Upper lobe of right lung (tissue), 1 donor: ENCODE data around the gene KIF25. TPM values are rescaled to one million over a fixed set of nuclear protein-coding genes. Genes with fewer than 3 reads are reported as not detected.
A peak's percentile ranks its signal among the peaks of the same experiment; 100 is the strongest.

Source experiments
- ATAC-seq: fragments of 200-7000 bp; cut with Tn5 transposase; one replicate; pipeline ENCODE4 v1.9.1; 2020; ENCODE audit warnings: mild to moderate bottlenecking, moderate library complexity
- DNase-seq: peaks from one replicate; pipeline ENCODE4 v3.0.0-alpha.2; 2020
- H3K27ac ChIP-seq: fragments of 200-600 bp; one replicate; pipeline ENCODE4 v1.8.0; 2022
- H3K27me3 ChIP-seq: fragments of 200-600 bp; one replicate; pipeline ENCODE4 v1.8.0; 2022; ENCODE audit warnings: mild to moderate bottlenecking
- H3K36me3 ChIP-seq: fragments of 200-600 bp; one replicate; pipeline ENCODE4 v1.8.0; 2022
- H3K4me1 ChIP-seq: fragments of 200-600 bp; one replicate; pipeline ENCODE4 v1.8.0; 2022
- H3K4me3 ChIP-seq: fragments of 200-600 bp; one replicate; pipeline ENCODE4 v1.8.0; 2022; ENCODE audit warnings: mild to moderate bottlenecking
- H3K9me3 ChIP-seq: fragments of 200-600 bp; one replicate; pipeline ENCODE4 v1.8.0; 2022
- CTCF ChIP-seq: fragments of 200-600 bp; IDR thresholded peaks from one replicate; pipeline ENCODE4 v1.8.0; 2022; ENCODE audit warnings: antibody characterized with exemption
- intact Hi-C: fragments of 100-400 bp; cut with DNase I; formaldehyde crosslinking; loops from one replicate; pipeline ENCODE4 v1.11.0; 2022
- total RNA-seq: library from RNA; stranded (reverse); fragmentation: NEBNext Ultra II Directional; extraction: Animal tissue kit (Norgen Biotek cat#: 25700); gene quantifications from one replicate; pipeline ENCODE4 v1.2.1, GENCODE V29; 2021
- donor health status: DM: no; HTN: yes; CAD: no; lungs with severe emphysema.

Gene KIF25
- total RNA-seq, 1 donor from 2014 or later: 0.96 TPM

GRCh38 chr6:167952512-167952859, 45.0 kb upstream of the KIF25 start:
- Histone ChIP-seq H3K27ac (no peak overlapping the region), H3K36me3 (peaks cover 74% of the 10 kb centered on the region), H3K27me3 (no peaks in the 10 kb centered on the region), H3K9me3 (no peaks in the 10 kb centered on the region), H3K4me3 (no peak overlapping the region), H3K4me1 (no peaks in the 10 kb centered on the region)
- TF ChIP-seq CTCF: no peak
- intact Hi-C loops: no loop called here
- DNase-seq (no peak), ATAC-seq (no peak)

- no peak overlapping the region for H3K4me3 ChIP-seq
- TF ChIP-seq CTCF: no peak
- H3K36me3 ChIP-seq: peaks cover 67% of the 10 kb centered on the region
- DNase-seq (no peak), ATAC-seq (no peak)
- H3K9me3 ChIP-seq: no peaks in the 10 kb centered on the region
- H3K27ac ChIP-seq: no peak overlapping the region
- intact Hi-C loops: no loop called here
- no peaks in the 10 kb centered on the region for H3K27me3 ChIP-seq
- no peaks in the 10 kb centered on the region for H3K4me1 ChIP-seq
Observed at GRCh38 chr6:167953551-167953950, 43.9 kb upstream of the KIF25 start.

GRCh38 chr6:167954151-167954550, 43.3 kb upstream of the KIF25 start:
- DNase-seq: no peak
- no peak for TF ChIP-seq CTCF
- Histone ChIP-seq H3K27me3 (no peaks in the 10 kb centered on the region), H3K9me3 (no peaks in the 10 kb centered on the region), H3K27ac (no peak overlapping the region), H3K36me3 (peaks cover 61% of the 10 kb centered on the region), H3K4me1 (no peaks in the 10 kb centered on the region), H3K4me3 (no peak overlapping the region)
- no peak for ATAC-seq
- intact Hi-C loops: no loop called here

- H3K4me1 ChIP-seq: no peaks in the 10 kb centered on the region
- DNase-seq: no peak
- no peak for TF ChIP-seq CTCF
- ATAC-seq: no peak
- H3K9me3 ChIP-seq: no peaks in the 10 kb centered on the region
- peak overlapping the region; percentile 27 for H3K27ac ChIP-seq
- H3K36me3 ChIP-seq: peaks cover 38% of the 10 kb centered on the region
- no peaks in the 10 kb centered on the region for H3K27me3 ChIP-seq
- no peak overlapping the region for H3K4me3 ChIP-seq
- intact Hi-C loops: no loop called here
Observed at GRCh38 chr6:167956491-167956890, 41.0 kb upstream of the KIF25 start.

GRCh38 chr6:167956983-167957492, 40.4 kb upstream of the KIF25 start:
- TF ChIP-seq CTCF: no peak
- Histone ChIP-seq H3K4me3 (no peak overlapping the region), H3K27me3 (no peaks in the 10 kb centered on the region), H3K4me1 (no peaks in the 10 kb centered on the region), H3K9me3 (no peaks in the 10 kb centered on the region), H3K27ac (peak overlapping the region; percentile 27), H3K36me3 (peaks cover 33% of the 10 kb centered on the region)
- intact Hi-C loops: no loop called here
- DNase-seq (no peak), ATAC-seq (peak; percentile 83)

- peak; percentile 31 for ATAC-seq
- Histone ChIP-seq H3K4me1 (no peaks in the 10 kb centered on the region), H3K27ac (no peak overlapping the region)
Observed at GRCh38 chr6:167957626-167958025, 39.8 kb upstream of the KIF25 start.

More at GRCh38 chr6:167957626-167958025, 39.8 kb upstream of the KIF25 start:
- Histone ChIP-seq H3K36me3 (peaks cover 33% of the 10 kb centered on the region), H3K4me3 (no peak overlapping the region), H3K9me3 (no peaks in the 10 kb centered on the region), H3K27me3 (no peaks in the 10 kb centered on the region)
- intact Hi-C loops: no loop called here
- DNase-seq: no peak
- no peak for TF ChIP-seq CTCF
